ENCODE results near the gene POLN. TPM values are rescaled to one million over a fixed set of nuclear protein-coding genes. Genes with fewer than 3 reads are reported as not detected.

The POLN gene
- total RNA-seq, 1 experiment from 2014 or later = 1.3 TPM

DNA sequence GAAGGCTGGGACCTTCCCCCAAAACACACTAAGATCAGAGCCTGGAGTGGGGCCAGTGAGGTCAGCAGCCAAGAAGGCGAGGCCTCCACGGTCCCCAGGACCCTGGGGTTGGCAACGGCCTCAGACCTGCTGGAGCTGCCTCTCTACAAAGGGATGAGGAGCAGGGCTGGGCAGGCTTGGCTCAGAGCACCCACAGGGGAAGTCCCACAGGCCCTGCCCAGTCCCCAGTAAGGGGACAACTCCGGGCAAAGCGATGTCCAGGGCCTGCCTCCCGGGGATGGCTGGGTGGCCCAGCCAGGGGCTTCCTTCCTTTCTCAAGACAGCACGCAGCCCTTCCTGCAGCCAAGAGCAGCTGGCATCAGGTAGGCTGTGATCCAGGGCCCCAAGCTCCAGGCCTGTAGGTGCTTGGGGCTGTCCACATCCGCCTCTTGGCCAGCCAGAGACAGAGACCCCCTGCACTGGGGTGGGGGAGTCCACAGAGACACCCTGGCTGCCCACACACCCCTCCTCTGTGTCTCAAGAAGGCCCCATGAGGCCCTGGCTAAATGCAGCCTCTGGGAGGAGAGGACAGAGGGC is 14.3 kb upstream of the POLN start:
- H3K27me3 ChIP-seq (ENCODE audit: insufficient read depth, low read depth) = no peaks in the 10 kb centered on the region
- TF ChIP-seq, protein P1, sequence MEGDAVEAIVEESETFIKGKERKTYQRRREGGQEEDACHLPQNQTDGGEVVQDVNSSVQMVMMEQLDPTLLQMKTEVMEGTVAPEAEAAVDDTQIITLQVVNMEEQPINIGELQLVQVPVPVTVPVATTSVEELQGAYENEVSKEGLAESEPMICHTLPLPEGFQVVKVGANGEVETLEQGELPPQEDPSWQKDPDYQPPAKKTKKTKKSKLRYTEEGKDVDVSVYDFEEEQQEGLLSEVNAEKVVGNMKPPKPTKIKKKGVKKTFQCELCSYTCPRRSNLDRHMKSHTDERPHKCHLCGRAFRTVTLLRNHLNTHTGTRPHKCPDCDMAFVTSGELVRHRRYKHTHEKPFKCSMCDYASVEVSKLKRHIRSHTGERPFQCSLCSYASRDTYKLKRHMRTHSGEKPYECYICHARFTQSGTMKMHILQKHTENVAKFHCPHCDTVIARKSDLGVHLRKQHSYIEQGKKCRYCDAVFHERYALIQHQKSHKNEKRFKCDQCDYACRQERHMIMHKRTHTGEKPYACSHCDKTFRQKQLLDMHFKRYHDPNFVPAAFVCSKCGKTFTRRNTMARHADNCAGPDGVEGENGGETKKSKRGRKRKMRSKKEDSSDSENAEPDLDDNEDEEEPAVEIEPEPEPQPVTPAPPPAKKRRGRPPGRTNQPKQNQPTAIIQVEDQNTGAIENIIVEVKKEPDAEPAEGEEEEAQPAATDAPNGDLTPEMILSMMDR (conservative IDR thresholded peaks at IDR 0.05) = no peak
- TF ChIP-seq EZH2 (IDR thresholded peaks at IDR 0.05; ENCODE audit: low read depth) = no peak
- BruUV-seq (replicated peaks) = no TSS peak
- no peak for DNase-seq
- H3F3A ChIP-seq (ENCODE audit: insufficient read depth, low read depth) = no peaks in the 10 kb centered on the region
- intact Hi-C loops (cut with micrococcal nuclease; ENCODE audit: unreplicated experiment) = no loop called here
- H3K9me2 ChIP-seq (ENCODE audit: insufficient read depth) = no peaks in the 10 kb centered on the region
- H4K20me1 ChIP-seq (ENCODE audit: insufficient read depth) = peaks cover 5% of the 10 kb centered on the region; the same call in 1 of the 2 replicates
- no peak overlapping the region for H2AFZ ChIP-seq
- no peak overlapping the region for H3K4me2 ChIP-seq
- no peaks in the 10 kb centered on the region for H3K9me3 ChIP-seq (ENCODE audit: insufficient read depth, low read depth)
- 0 out of 2 replicates have a peak, but pooled peaks cover 5% of the 10 kb centered on the region for H3K4me1 ChIP-seq (replicated peaks; ENCODE audit: insufficient read depth)
- no peak overlapping the region for H3K27ac ChIP-seq
- H3K36me3 ChIP-seq (ENCODE audit: low read depth) = no peaks in the 10 kb centered on the region
- no peaks in the 10 kb centered on the region for H3K79me2 ChIP-seq (ENCODE audit: low read depth)
- H3K4me3 ChIP-seq = no peak overlapping the region
- CTCF ChIA-PET = no interaction called here
- POLR2A ChIA-PET (ENCODE audit: unreplicated experiment) = no interaction called here

DNA sequence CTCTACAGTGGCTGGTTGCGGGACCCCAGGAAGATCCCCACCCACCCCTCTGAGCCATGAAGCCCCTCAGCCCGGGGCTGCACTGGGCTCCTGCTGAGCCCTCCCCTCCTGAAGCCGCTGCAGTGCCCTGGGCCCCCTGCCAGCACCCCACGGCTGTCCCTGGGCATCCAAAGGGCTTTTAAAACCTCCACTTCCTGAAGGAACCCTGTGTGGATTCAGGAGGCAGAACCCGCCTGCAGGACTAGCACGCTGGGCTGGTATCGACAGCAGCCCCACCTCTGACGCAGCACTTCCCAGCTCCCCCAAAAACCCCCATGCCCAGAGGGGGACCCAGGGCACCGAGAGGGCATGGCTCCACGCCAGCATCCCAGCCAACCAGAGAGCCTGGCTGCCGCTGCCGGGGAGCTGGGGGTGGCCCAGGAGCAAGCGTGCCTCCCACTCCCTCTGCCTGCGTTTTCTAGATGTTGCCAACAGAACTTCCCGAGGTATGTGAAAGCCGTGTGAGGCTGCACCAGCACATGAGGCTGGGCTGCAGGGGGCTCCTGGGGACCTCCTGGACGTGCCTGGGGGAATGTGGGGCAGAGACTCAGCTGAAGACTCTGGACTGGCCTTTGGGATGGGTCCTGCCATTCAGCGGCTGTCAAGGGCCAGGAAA is 13.7 kb upstream of the POLN start:
- no TSS peak for BruUV-seq (replicated peaks)
- no peak overlapping the region for H3K4me3 ChIP-seq
- no peaks in the 10 kb centered on the region for H3K9me2 ChIP-seq (ENCODE audit: insufficient read depth)
- H4K20me1 ChIP-seq (ENCODE audit: insufficient read depth) = peaks cover 5% of the 10 kb centered on the region; the same call in 1 of the 2 replicates
- no peaks in the 10 kb centered on the region for H3K27me3 ChIP-seq (ENCODE audit: insufficient read depth, low read depth)
- H2AFZ ChIP-seq = no peak overlapping the region
- no peaks in the 10 kb centered on the region for H3F3A ChIP-seq (ENCODE audit: insufficient read depth, low read depth)
- DNase-seq = no peak
- no peak overlapping the region for H3K4me2 ChIP-seq
- POLR2A ChIA-PET (ENCODE audit: unreplicated experiment) = no interaction called here
- no peak for TF ChIP-seq EZH2 (IDR thresholded peaks at IDR 0.05; ENCODE audit: low read depth)
- TF ChIP-seq, protein P1 (conservative IDR thresholded peaks at IDR 0.05) = no peak
- CTCF ChIA-PET = no interaction called here
- no peaks in the 10 kb centered on the region for H3K79me2 ChIP-seq (ENCODE audit: low read depth)
- H3K36me3 ChIP-seq (ENCODE audit: low read depth) = no peaks in the 10 kb centered on the region
- intact Hi-C loops (cut with micrococcal nuclease; ENCODE audit: unreplicated experiment) = no loop called here
- H3K27ac ChIP-seq = no peak overlapping the region
- no peaks in the 10 kb centered on the region for H3K9me3 ChIP-seq (ENCODE audit: insufficient read depth, low read depth)
- 0 out of 2 replicates have a peak, but pooled peaks cover 2% of the 10 kb centered on the region for H3K4me1 ChIP-seq (replicated peaks; ENCODE audit: insufficient read depth)

DNA sequence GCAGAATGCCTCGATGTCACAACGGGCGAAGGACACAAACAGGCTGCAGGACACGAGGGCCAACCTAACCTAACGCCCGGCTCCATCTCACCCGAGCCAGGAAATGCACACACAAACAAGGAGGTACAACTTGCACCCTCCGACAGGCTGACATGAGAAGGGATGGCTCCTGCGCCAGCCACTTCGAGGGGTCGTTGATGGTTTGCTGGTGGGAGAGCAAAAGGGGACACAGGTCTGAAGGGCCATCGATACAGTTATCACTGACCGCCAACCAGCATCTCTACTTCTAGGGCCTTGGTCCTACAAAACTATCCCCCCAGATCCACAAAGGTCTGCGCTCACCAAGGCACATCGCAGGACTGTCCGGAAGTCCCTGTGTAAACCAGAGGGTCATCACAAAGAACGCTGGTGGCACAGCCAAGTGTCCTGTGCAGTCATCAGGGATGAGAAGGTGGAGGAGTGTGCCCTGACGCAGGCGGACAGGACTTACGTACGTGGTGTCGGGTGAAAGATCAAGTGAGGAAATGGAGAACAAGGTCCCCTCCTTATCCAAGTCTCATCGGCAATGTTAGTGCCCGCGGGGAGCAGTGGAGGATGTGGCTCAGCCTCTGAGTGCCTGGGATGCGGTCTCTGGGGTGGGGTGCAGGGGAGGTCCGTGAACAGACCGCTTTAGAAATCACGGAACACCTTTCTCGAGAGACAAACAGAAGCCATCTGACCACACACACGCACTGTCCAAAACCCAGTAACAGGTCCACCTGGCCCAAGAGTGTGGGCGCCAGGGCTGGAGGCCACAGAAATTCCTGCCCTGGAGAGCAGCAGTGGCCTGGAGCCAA is 13.0 kb upstream of the POLN start:
- no peak overlapping the region for H3K4me3 ChIP-seq
- no TSS peak for BruUV-seq (replicated peaks)
- no peaks in the 10 kb centered on the region for H3K4me1 ChIP-seq (replicated peaks; ENCODE audit: insufficient read depth)
- H3K36me3 ChIP-seq (ENCODE audit: low read depth) = no peaks in the 10 kb centered on the region
- no peak overlapping the region for H3K27ac ChIP-seq
- TF ChIP-seq, protein P1 (conservative IDR thresholded peaks at IDR 0.05) = no peak
- no peak for TF ChIP-seq EZH2 (IDR thresholded peaks at IDR 0.05; ENCODE audit: low read depth)
- peaks cover 5% of the 10 kb centered on the region; the same call in 1 of the 2 replicates for H4K20me1 ChIP-seq (ENCODE audit: insufficient read depth)
- ChIA-PET POLR2A (ENCODE audit: unreplicated experiment) (no interaction called here), CTCF (no interaction called here)
- no peak for DNase-seq
- no peaks in the 10 kb centered on the region for H3K79me2 ChIP-seq (ENCODE audit: low read depth)
- no peak overlapping the region for H2AFZ ChIP-seq
- intact Hi-C loops (cut with micrococcal nuclease; ENCODE audit: unreplicated experiment) = no loop called here
- no peaks in the 10 kb centered on the region for H3K9me3 ChIP-seq (ENCODE audit: insufficient read depth, low read depth)
- H3K9me2 ChIP-seq (ENCODE audit: insufficient read depth) = no peaks in the 10 kb centered on the region
- no peaks in the 10 kb centered on the region for H3K27me3 ChIP-seq (ENCODE audit: insufficient read depth, low read depth)
- no peaks in the 10 kb centered on the region for H3F3A ChIP-seq (ENCODE audit: insufficient read depth, low read depth)
- H3K4me2 ChIP-seq = no peak overlapping the region

Data from PC-9 (cell line).